GM18508 (cell line): ENCODE measurements around the gene SF3B1.
"Not testable (repeated sequence)": the region's sequence is repeated elsewhere in the genome, so short reads cannot be mapped to it uniquely, and the experiment has no call there.

Experiments
- ATAC-seq: cut with Tn5 transposase; IDR thresholded peaks from one replicate; pipeline ENCODE4 v1.9.1; 2021; ENCODE audit warnings: moderate number of reproducible peaks; ENCODE audit not compliant: insufficient read depth, unreplicated experiment

The SF3B1 gene

DNA sequence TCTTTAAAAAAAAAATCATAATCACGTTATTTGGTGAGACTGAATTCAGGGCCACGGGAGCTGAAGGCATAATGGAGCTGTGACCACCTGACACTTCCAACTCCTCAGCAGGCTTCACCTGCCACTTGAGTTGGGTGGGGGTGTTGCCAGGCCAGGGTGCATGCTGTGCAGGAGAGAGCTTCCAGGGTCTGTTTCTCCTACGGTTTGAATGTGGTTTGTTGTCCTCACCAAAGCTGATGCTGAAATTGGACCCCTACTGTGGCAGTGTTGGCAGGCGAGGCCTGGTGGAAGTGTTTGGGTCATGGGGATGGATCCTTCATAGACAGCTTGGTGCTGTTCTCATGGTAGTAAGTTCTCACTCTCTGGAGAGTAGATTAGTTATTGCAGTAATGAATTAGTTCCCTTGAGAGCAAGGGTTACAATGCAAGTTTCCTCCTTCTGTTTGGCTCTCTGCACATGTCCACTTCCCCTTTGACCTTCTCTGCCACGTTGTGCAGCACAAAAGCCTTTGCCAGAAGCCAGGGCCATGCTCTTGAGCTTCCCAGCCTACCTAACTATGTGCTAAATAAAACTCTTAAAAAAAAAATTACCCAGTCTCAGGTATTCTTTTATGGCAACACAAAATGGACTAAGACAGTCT is 86.0 kb downstream of the SF3B1 start:
- ATAC-seq: no peak

DNA sequence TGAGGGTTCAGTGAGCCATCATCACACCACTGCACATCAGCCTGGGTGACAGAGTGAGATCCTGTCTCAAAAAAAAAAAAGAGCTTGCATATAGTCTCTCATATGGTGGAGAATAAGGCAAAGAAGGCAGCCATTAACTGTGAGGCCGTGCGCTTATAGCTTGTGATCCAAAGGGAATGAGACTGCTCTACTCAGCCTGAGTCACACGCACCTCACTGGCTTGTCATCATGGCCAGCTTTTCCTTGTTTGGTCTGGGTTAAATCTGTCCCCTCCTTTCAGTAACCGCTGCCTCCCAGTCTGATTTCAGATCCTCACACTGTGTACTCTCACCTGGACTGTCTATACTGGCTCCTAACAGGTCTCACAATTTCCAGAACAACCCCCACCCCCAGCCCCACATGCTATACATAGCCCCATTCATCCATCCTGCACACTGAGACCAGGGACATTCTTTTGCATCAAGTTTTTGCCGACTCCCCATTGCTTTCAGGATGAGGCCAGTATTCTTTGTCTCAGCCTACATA is 88.9 kb downstream of the SF3B1 start:
- ATAC-seq: no peak

DNA sequence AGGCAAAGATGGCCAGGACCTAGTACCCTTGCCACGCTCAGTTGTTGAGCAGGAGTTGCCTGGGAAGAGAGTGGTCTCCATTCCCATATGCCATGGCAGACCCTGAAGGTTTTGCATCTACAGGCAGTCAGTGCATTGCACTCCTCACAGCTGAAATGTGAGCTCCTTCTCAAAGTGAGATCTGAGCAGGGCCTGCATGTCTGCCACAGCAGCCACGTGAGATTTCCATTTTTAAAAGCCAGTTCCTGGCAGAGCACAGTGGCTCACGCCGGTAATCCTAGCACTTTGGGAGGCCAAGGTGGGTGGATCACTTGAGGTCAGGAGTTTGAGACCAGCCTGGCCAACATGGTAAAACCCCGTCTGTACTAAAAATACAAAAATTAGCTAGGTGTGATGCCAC is 90.9 kb downstream of the SF3B1 start:
- not testable (repeated sequence) for ATAC-seq

DNA sequence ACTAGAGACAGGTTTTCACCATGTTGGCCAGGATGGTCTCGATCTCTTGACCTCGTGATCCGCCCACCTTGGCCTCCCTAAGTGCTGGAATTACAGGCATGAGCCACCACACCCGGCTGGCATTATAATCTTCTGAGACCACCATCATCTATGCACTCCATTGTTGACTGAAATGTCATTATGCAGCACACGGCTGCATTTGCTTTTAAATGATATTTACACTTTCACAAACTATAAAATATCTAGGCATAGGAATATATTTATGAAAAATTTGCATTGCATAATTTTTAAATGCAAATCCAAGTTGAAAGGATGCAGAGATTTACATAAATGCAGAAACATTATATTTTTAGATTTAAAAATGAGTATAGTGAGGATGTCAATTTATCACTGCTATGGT is 94.2 kb downstream of the SF3B1 start:
- ATAC-seq: no peak
